HG03432 (cell line): Measurements from ENCODE around the gene IGSF1.
"Not testable (repeated sequence)": the region's sequence is repeated elsewhere in the genome, so short reads cannot be mapped to it uniquely, and the experiment has no call there.

ENCODE experiments used
- ATAC-seq: cut with Tn5 transposase; IDR thresholded peaks from one replicate; pipeline ENCODE4 v1.9.1; 2021; ENCODE audit warnings: mild to moderate bottlenecking, moderate library complexity; ENCODE audit not compliant: unreplicated experiment

Gene IGSF1

DNA sequence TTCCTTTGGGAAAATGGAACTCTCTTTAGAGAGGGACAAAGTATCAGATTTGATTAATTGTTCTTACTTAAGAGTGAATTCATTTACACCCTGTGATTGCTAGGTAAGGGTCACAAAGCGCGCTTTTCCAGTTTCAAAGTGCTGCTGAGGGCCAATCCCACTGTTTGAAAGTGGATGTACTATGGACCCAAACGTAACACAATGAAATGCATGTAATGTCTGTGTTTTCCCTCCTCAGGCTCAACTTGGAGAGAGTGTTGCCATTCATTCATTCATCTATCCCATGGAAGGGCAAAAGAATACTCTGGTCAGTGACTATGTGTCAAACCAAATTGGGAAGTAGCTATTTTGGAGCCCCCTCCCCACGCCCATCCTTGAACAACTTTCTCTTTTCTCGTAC lies 16.1 kb downstream of the IGSF1 start:
- ATAC-seq = no peak

- ATAC-seq = no peak
These were observed 17.3 kb downstream of the IGSF1 start for GRCh38 chrX:131271826-131272225.

- ATAC-seq = no peak
These were observed 17.8 kb downstream of the IGSF1 start for GRCh38 chrX:131271274-131271673.

DNA sequence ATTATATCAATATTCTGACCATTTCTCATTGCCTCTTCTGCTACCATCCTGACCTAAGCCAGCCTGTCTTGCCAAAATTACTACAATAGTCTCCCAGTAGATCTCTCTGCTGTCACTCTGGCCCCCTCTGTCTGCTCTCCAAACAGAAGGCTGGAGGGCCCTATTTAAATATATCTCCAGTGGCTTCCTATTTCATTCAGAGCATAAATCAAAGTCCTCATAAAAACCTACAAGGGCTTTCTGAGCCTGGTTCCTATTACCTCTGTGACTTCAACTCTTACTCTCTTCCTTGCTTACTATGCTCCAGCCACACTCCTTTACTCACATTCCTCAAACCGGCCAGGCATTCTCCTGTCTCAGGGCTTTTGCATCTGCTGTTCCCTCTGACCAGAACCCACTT lies 19.0 kb downstream of the IGSF1 start:
- ATAC-seq = no peak

DNA sequence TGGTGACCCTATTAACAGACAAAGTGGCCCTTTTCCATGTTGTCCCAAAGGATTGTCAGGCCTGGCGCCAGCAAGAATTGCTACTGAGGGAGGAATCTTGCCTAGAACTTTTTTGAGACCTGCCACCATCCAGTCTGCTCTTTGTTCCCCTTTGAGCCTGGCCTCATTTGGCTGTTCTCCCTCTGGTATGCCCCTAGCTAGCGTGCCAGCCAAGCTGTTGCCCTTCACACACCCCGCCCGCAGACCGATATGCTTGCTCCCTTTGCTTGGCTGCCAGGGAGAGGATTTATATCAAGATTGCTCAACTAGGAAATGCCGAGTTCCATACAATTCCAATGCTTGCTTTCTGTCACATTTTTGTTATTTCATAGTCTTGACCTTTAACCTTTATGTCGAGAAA lies 24.4 kb downstream of the IGSF1 start:
- ATAC-seq = no peak

GRCh38 chrX:131264053-131264452 lies 25.1 kb downstream of the IGSF1 start:
- no peak for ATAC-seq

- ATAC-seq = no peak
These were observed 26.1 kb downstream of the IGSF1 start for GRCh38 chrX:131262738-131263679.

GRCh38 chrX:131262200-131262599 lies 26.9 kb downstream of the IGSF1 start:
- no peak for ATAC-seq

- no peak for ATAC-seq
These were observed 31.7 kb downstream of the IGSF1 start for GRCh38 chrX:131257367-131257766.

DNA sequence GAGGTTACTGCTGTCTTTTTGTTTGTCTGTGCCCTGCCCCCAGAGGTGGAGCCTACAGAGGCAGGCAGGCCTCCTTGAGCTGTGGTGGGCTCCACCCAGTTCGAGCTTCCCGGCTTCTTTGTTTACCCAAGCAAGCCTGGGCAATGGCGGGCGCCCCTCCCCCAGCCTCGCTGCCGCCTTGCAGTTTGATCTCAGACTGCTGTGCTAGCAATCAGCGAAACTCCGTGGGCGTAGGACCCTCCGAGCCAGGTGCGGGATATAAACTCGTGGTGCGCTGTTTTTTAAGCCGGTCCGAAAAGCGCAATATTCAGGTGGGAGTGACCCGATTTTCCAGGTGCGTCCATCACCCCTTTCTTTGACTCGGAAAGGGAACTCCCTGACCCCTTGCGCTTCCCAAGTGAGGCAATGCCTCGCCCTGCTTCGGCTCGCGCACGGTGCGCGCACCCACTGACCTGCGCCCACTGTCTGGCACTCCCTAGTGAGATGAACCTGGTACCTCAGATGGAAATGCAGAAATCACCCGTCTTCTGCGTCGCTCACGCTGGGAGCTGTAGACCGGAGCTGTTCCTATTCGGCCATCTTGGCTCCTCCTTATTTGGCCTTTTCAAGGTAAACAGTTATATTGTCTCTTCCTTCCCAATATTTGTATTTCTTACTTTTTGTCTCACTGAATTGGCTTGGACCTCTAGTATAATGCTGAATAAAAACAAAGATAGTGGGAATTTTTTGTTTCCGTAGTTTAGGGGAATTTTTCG lies 37.9 kb downstream of the IGSF1 start:
- not testable (repeated sequence) for ATAC-seq

GRCh38 chrX:131239057-131239456 lies 50.0 kb downstream of the IGSF1 start:
- ATAC-seq = no peak

GRCh38 chrX:131237363-131237762 lies 51.7 kb downstream of the IGSF1 start:
- no peak for ATAC-seq

DNA sequence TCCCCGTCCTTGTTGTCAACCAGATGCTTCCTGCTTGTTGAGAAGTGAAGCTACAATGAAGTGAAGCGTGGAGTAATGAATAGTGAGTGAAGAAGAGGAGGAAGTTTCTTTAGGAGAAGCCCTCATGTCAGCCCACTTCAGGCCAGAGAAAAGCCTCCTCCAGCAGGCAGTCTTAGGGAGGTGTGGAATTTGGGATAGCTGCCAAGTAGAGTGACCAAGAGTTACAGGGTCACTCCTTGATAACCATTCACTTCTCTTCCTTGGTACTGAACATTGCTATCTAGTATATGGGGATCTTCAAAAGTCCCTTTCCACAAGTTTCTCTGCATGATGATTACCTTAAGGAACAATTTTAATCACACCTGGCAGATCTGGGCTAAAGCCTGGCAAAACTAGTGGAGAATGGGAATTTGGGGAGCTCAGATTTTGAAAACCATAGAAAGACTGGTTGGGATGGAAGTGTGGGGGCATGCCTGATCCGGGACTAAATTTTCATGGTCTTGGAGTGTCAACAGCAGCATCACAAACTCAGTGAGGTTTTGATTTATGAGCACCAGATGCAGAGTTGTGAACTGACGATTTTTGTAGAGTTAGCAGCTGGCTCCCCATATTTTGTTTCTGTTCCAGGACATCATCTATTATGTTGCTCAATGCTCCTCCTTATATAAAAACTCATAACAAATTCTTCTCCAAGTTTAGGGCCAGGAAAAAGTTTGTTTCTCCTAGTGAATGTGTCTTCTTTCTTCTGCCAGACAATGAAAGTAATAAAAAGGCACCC lies 53.1 kb downstream of the IGSF1 start:
- no peak for ATAC-seq

- ATAC-seq = no peak
These were observed 61.5 kb downstream of the IGSF1 start for GRCh38 chrX:131227608-131228007.

GRCh38 chrX:131226591-131226990 lies 62.5 kb downstream of the IGSF1 start:
- no peak for ATAC-seq

DNA sequence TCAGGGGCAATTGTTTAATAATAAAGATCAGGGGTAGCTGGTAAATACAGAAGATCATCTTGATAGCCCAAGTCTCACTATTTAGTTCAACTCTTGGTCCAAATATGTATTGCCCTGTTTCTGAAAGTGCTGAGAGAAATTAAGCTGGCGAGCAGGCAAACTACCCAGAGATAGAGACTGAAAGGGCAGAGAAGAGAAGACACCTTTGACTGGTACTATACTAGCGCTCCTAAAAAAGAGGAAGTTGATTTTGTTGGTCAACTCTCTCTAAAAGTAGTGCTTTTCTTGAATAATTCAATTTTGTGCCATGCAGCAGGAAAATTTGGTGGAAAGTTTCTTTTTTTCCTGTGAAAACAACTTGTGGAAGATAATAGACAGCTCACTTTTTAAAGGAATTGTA lies 64.0 kb downstream of the IGSF1 start:
- ATAC-seq = no peak
